Smooth muscle cell (in vitro differentiated cells): ENCODE results near the gene RUFY2. TPM values are rescaled to one million over a fixed set of nuclear protein-coding genes. Genes with fewer than 3 reads are reported as not detected.
"Not testable (repeated sequence)": the region's sequence is repeated elsewhere in the genome, so short reads cannot be mapped to it uniquely, and the experiment has no call there.

Experiments
- DNase-seq: peaks from one replicate; lab custom pipeline; 2025; ENCODE audit not compliant: unreplicated experiment; lab: John Stamatoyannopoulos, UW
- H2AFZ ChIP-seq: fragments of 200-600 bp; sonication (generic); 2 replicates; pipeline ENCODE4 v1.6.0; 2016; ENCODE audit warnings: antibody characterized with exemption, low read depth, mild to moderate bottlenecking
- H3F3A ChIP-seq: fragments of 200-600 bp; sonication (generic); 2 replicates; pipeline ENCODE4 v1.6.0; 2017; ENCODE audit warnings: antibody characterized with exemption, low read depth
- H3K27ac ChIP-seq: fragments of 200-600 bp; sonication (generic); 2 replicates; pipeline ENCODE4 v1.5.1; 2016; ENCODE audit warnings: low read depth, mild to moderate bottlenecking
- H3K27me3 ChIP-seq: fragments of 200-600 bp; sonication (generic); 2 replicates; pipeline ENCODE4 v1.6.1; 2016; ENCODE audit warnings: low read depth, mild to moderate bottlenecking
- H3K36me3 ChIP-seq: fragments of 200-600 bp; sonication (generic); 2 replicates; pipeline ENCODE4 v1.5.1; 2016; ENCODE audit warnings: low read depth
- H3K4me1 ChIP-seq: fragments of 200-600 bp; sonication (generic); 2 replicates; pipeline ENCODE4 v1.5.1; 2016; ENCODE audit warnings: low read depth
- H3K4me2 ChIP-seq: fragments of 200-600 bp; sonication (generic); 2 replicates; pipeline ENCODE4 v1.6.0; 2016; ENCODE audit warnings: mild to moderate bottlenecking
- H3K4me3 ChIP-seq: fragments of 200-600 bp; sonication (generic); 2 replicates; pipeline ENCODE4 v1.5.1; 2016; ENCODE audit warnings: mild to moderate bottlenecking
- H3K79me2 ChIP-seq: fragments of 200-600 bp; sonication (generic); 2 replicates; pipeline ENCODE4 v1.6.0; 2016; ENCODE audit warnings: low read depth, mild to moderate bottlenecking
- H3K9ac ChIP-seq: fragments of 200-600 bp; sonication (generic); 2 replicates; pipeline ENCODE4 v1.6.0; 2016; ENCODE audit warnings: low read depth
- H3K9me3 ChIP-seq: fragments of 200-600 bp; sonication (generic); replicated peaks from 2 replicates; pipeline ENCODE4 v1.5.1; 2016; ENCODE audit warnings: low read depth
- H4K20me1 ChIP-seq: fragments of 200-600 bp; sonication (generic); 2 replicates; pipeline ENCODE4 v1.6.0; 2016; ENCODE audit warnings: low read depth
- WGBS: methylation state at CpG from one replicate; pipeline ENCODE4 v1.1.7; 2016; ENCODE audit warnings: low lambda C conversion rate; 5-methylcytosine and 5-hydroxymethylcytosine counted together
- polyA plus RNA-seq: library from polyadenylated mRNA; unstranded; fragments of >200 nt; fragmentation: Nextera tagmentation; extraction: Ambion mirVana; gene quantifications from 2 replicates; pipeline ENCODE4 v1.2.1, GENCODE V29; 2016
- total RNA-seq: library from RNA; depleted of rRNA; stranded (reverse); fragments of >200 nt; gene quantifications from 2 replicates; pipeline ENCODE4 v1.2.3, GENCODE V29; 2014
- TF ChIP-seq, protein P1 (sequence below): fragments of 200-600 bp; sonication (generic); IDR thresholded peaks from 2 replicates; pipeline ENCODE4 v1.5.1; 2017; ENCODE audit warnings: borderline replicate concordance, mild to moderate bottlenecking, antibody characterized with exemption; ENCODE audit not compliant: insufficient read depth, poor library complexity, severe bottlenecking

RUFY2 gene
- total and polyA plus RNA-seq, 2 experiments from 2014 or later: 9.3 to 27.1 TPM

DNA sequence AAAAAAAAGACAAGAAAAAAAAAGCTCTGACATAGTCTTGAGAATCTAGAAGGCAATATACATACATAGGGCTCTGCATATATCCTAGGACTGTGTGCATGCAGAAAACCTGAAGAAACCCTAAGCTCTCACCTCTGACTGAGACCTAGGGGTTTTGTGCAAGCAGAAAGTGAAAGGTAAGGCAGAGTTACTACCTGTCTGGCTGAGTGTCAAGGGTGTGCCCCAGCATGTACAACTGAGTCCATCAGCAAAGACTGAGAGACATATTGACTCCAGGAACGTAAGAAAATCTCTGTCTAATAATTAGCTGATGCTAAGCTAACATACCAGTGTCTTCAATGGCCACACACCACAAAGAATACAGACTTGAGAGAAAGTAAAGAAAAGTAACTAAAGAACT is 91.5 kb downstream of the RUFY2 start:
- no peak for DNase-seq
- Histone ChIP-seq H2AFZ (no peak overlapping the region), H3K9me3 (peaks cover 4% of the 10 kb centered on the region), H3K36me3 (no peaks in the 10 kb centered on the region), H3K9ac (no peak overlapping the region), H3K4me1 (no peaks in the 10 kb centered on the region), H4K20me1 (no peaks in the 10 kb centered on the region), H3F3A (no peaks in the 10 kb centered on the region), H3K4me3 (no peak overlapping the region), H3K27me3 (no peaks in the 10 kb centered on the region), H3K4me2 (no peak overlapping the region), H3K79me2 (no peaks in the 10 kb centered on the region), H3K27ac (no peak overlapping the region)
- TF ChIP-seq, protein P1, sequence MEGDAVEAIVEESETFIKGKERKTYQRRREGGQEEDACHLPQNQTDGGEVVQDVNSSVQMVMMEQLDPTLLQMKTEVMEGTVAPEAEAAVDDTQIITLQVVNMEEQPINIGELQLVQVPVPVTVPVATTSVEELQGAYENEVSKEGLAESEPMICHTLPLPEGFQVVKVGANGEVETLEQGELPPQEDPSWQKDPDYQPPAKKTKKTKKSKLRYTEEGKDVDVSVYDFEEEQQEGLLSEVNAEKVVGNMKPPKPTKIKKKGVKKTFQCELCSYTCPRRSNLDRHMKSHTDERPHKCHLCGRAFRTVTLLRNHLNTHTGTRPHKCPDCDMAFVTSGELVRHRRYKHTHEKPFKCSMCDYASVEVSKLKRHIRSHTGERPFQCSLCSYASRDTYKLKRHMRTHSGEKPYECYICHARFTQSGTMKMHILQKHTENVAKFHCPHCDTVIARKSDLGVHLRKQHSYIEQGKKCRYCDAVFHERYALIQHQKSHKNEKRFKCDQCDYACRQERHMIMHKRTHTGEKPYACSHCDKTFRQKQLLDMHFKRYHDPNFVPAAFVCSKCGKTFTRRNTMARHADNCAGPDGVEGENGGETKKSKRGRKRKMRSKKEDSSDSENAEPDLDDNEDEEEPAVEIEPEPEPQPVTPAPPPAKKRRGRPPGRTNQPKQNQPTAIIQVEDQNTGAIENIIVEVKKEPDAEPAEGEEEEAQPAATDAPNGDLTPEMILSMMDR: no peak
- WGBS: 92% methylated on average over 1 of the region's 1 CpG

DNA sequence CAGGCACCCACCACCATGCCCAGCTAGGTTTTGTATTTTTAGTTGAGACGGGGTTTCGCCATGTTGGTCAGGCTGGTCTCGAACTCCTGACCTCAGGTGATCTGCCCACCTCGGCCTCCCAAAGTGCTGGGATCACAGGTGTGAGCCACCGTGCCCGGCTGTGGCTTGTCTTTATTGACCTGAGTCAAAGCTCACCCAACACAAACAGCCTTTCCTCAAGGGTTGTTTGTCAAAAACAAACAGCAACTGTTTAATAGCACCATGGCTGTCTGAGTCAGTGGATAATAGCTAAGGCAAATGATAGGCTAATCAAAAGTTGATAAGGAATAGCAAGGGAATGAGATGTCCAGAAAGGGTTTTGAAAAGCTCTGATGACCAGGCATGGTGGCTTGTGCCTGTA is 92.1 kb downstream of the RUFY2 start:
- H3K4me2 ChIP-seq, H3K79me2 ChIP-seq, H3K27me3 ChIP-seq, H3K36me3 ChIP-seq, H3K9ac ChIP-seq, H3F3A ChIP-seq, H4K20me1 ChIP-seq, H3K9me3 ChIP-seq, H3K4me3 ChIP-seq, DNase-seq, H3K27ac ChIP-seq, H3K4me1 ChIP-seq, H2AFZ ChIP-seq: not testable (repeated sequence)
- 92% methylated on average over 6 of the region's 6 CpGs for WGBS

DNA sequence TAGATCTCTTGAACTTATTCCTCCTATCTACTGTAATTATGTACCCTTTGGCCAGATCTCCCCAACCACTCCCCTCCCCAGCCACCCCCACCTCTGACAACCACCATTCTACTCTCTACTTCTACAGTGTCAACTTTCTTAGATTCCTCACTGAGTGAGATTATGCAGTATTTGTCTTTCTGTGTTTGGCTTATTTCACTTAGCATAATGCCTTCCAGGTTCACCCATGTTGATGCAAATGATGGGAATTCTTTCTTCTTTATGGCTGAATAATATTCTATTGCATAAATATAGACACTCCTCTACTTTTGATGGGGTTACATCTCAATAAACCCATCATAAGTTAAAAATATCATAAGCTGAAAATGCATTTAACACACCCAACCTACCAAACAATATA is 96.5 kb downstream of the RUFY2 start:
- H4K20me1 ChIP-seq: no peaks in the 10 kb centered on the region
- H3K79me2 ChIP-seq: no peaks in the 10 kb centered on the region
- no peak for DNase-seq
- H3K9me3 ChIP-seq: no peaks in the 10 kb centered on the region
- no peaks in the 10 kb centered on the region for H3K4me1 ChIP-seq
- no peaks in the 10 kb centered on the region for H3K27me3 ChIP-seq
- H3K4me2 ChIP-seq: no peak overlapping the region
- H3F3A ChIP-seq: no peaks in the 10 kb centered on the region
- H3K36me3 ChIP-seq: no peaks in the 10 kb centered on the region
- no peak overlapping the region for H3K27ac ChIP-seq
- no peak overlapping the region for H3K4me3 ChIP-seq
- TF ChIP-seq, protein P1: no peak
- H3K9ac ChIP-seq: no peak overlapping the region
- no peak overlapping the region for H2AFZ ChIP-seq

DNA sequence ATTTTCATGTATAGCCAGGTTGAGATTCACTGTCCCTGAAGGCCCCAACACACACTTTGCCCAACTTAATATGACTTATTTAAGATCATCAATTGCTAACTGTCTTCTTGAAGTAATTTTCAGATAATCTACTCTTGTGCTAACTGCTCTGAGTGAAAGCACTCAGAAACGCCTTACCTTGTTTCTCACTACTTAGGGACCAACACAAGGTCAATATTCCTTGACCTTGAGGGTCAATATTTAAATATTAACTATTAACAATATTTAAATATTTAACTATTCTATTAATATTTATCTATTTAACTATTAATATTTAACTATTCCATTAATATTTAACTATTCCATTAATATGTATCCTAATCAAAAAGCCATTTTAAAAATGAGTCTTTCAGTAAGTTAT is 101.2 kb downstream of the RUFY2 start:
- WGBS: 40% methylated on average over 1 of the region's 1 CpG
- H3K4me3 ChIP-seq: peak overlapping the region; percentile 36
- TF ChIP-seq, protein P1: no peak
- no peaks in the 10 kb centered on the region for H3K27me3 ChIP-seq
- H2AFZ ChIP-seq: no peak overlapping the region
- no peak overlapping the region for H3K9ac ChIP-seq
- no peak for DNase-seq
- no peaks in the 10 kb centered on the region for H4K20me1 ChIP-seq
- no peak overlapping the region for H3K27ac ChIP-seq
- H3K9me3 ChIP-seq: no peaks in the 10 kb centered on the region
- H3K79me2 ChIP-seq: no peaks in the 10 kb centered on the region
- no peak overlapping the region for H3K4me2 ChIP-seq
- H3F3A ChIP-seq: no peaks in the 10 kb centered on the region
- no peaks in the 10 kb centered on the region for H3K4me1 ChIP-seq
- H3K36me3 ChIP-seq: no peaks in the 10 kb centered on the region
